Putamen (tissue), 1 donor: ENCODE measurements around the gene BCR.

Source experiments
- DNase-seq: peaks from one replicate; pipeline ENCODE4 v3.0.0-alpha.2; 2016; ENCODE audit warnings: low spot score

BCR gene

GRCh38 chr22:23245045-23245798, 64.9 kb downstream of the BCR start:
- DNase-seq = no peak

GRCh38 chr22:23245799-23246136, 65.5 kb downstream of the BCR start:
- no peak for DNase-seq

DNA sequence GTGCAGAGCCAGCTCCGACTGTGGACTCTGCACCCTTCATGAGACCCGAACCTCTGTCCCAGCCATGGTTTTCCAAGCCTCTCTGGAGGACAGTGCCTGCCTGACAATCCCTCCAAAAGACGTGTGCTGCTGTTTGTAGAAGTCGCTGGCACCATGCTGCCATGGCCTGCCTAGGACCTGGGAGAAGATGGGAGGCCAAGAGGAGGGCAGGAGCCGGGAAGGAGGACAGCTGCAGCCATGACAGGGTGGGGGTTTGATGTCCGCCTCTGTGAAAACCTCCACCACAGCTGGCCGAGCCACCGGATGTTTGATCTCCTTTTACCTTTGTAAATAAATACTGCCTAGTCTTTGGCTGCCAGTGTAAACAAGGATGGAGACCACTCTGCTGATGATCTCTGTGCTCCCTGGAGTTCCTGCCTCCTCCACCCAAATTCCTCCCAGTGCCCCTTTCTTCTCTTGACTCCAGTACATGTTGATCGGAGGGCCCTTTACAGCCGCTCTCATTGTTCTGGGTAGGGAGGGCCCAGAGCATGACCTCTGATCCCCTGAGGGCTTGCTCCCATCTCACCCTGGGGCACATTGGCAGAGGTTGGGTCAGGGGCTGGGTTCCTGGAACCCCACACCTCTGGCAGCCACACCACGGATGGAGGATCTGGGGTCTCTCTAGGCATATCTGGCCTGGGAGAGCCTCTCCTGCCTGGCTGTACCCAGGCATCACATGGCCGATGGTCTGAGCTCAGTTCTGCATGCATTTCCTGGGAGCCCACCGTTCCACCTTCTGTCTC, 66.9 kb downstream of the BCR start:
- DNase-seq = no peak

DNA sequence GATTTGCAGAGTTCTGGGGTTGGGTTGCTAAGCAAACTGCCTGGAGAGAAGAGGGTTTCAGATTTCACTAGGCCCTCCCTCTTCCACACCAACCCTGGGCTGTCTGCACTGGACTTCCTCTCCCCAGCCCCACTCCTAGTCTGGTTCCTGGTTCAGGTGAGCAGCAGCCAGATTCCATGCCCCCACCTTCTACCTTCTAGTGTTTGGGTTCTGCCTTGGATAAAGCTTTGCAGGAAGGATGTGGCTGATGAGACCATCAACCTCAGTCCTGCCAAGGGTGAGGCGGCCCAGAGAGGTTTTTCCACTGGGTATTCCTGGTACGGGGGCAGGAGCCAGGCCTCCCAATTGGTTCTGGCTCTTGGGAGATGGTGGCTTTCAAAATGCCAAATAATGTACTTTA, 68.3 kb downstream of the BCR start:
- no peak for DNase-seq

DNA sequence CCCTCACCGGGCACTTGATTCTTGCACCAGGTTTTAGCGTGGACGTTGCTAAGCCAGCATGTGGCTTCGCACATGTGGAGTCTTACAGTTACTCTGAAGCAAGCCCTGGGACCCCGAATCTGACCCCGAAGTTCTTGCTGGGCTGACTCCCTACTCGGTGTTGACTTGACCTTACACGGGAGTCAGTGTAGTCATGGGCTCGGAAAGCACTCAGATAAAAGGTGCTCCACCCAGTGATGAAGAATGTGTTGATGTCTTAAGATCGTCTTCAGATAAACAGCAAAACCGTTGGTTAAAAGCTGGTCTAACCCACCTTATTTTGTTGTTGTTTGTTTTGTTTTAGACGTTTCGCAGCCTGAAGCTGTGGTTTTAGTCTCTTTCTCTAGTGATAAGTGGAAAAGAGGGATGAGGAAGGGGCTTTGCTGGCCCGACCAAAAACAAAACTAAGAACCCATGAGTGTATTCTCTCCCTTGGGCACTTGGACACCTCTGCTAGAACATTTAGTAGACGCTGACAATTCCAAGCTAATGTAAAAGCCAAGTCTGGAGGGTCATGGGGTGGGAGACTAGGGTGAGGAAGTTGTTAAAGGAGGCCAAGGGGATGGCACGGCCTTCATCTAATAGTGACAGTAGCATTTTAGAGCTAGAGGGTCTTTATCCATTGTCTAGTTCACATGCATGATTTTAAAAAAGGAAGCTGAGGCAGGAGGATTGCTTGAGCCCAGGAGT, 69.9 kb downstream of the BCR start:
- DNase-seq = no peak

GRCh38 chr22:23250785-23251363, 70.6 kb downstream of the BCR start:
- DNase-seq = no peak

DNA sequence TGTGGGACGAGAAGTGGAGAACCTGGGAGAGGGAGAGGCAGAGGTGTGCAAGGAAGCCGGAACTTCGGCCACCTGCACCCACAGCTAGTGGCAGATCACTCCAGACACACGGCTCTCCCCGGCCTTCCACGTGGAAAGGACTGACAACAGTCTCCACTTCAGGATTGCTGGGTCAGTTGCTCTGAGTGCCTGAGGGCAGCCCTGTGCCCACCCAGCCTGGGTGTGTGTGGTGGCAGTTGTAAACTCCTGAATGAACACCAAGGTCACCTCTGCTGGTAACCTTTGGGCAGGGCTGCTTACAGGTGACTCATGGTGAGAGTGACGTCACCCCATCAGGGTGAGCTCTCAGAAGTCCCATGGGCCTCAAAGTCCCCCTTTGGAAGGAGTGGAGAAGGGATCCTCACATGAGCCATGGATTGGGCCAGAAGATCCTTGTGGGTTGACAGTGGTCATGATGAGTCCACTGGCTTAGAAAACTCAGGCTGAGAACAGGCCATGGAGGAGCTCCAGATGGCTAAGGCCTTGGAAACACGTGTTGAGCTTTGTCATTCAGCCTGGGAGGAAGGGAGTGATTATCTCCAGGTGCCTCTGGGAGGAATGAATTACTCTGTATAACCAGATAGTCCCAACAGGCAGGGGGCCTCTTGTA, 71.3 kb downstream of the BCR start:
- DNase-seq = no peak

GRCh38 chr22:23253475-23254055, 73.3 kb downstream of the BCR start:
- DNase-seq = no peak

- DNase-seq = no peak
These were observed 75.3 kb downstream of the BCR start for GRCh38 chr22:23255506-23256170.

GRCh38 chr22:23256171-23256932, 76.0 kb downstream of the BCR start:
- DNase-seq = no peak

DNA sequence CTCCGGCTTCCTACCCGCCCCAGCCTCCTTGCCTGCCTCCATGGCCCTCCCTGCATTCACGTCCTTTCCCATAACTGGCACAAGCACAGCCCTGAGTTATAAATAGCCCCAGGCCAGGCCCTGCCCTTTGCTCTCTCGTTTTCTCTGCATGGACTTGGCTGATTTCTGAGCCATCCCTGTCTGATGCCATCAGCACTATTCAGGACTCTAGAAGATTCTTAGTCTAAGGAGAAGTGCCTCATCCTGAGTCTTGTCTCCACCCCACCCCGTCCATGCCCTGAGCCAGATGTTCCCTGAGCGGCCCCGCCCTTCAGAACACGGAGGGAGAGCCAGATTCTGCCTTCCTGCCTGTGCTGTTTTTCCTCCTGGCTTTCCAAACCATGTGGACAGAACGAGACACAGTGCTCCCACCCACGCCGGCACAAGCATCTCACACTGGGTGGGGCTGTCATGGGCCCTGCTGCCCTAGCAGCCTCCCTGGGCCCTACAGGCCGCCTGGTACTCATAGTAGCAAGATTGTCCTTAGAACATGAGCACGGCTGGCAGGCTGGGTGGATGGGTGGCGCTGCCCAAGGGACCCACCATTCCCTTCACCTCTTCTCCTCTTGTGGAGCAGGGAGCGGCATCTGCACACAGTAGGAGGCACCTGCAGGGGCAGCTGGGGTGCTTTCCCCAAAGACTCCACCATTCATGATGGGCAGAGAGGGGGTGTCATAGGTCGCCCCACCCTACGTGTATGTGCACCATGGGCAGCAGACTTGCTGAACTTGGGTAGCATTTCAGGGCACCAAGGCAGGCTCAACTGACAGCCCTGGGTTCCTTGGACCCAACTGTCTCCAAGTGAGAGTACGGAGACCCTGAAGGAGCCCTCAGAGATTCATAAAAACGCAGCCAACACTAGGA, 76.9 kb downstream of the BCR start:
- DNase-seq = no peak

GRCh38 chr22:23257889-23258825, 77.8 kb downstream of the BCR start:
- DNase-seq = no peak

- no peak for DNase-seq
These were observed 78.5 kb downstream of the BCR start for GRCh38 chr22:23258826-23259170.

DNA sequence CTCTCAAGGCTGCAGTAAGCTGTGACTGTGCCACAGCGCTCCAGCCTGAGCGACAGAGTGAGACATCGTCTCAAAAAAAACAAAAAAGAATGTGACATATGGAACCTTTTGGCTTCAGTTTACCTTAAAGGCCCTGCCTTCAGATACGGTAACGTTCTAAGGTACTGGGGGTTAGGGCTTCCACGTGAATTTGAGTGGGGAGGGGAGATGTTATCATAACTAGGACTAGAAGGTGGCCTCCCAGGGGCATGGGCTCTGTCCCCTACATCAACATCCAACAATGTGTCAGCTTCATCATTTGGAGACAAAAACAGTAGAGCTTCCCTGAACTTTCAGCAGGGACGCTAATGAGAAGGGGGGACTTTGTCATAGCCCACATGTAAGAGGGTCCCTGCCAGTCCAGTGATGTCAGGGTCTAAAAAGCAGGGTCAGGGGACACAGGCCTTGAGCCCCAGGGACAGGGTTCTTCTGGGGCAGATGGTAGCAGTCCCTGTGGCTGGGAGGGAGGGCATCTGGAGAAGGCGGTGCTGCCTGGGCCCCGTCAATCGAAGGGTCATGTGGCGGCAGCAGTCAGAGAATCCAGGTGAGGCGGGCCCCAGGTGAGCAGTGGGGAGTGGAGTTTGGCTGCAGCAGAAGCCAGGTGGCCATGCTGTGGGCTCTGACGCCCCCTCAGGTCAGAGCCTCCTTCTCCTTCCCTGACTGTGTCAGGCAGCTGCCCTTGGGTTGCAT, 79.8 kb downstream of the BCR start:
- no peak for DNase-seq

- DNase-seq = no peak
These were observed 80.6 kb downstream of the BCR start for GRCh38 chr22:23260645-23261581.

GRCh38 chr22:23261900-23262450, 81.7 kb downstream of the BCR start:
- no peak for DNase-seq
